GM21825 (cell line): Measurements from ENCODE around the gene MAP2K6.

Experiments
- ATAC-seq: cut with Tn5 transposase; IDR thresholded peaks from one replicate; pipeline ENCODE4 v1.9.1; 2021; ENCODE audit warnings: mild to moderate bottlenecking, moderate library complexity; ENCODE audit not compliant: unreplicated experiment

MAP2K6 gene

GRCh38 chr17:69486779-69487637, 72.5 kb downstream of the MAP2K6 start:
- no peak for ATAC-seq

DNA sequence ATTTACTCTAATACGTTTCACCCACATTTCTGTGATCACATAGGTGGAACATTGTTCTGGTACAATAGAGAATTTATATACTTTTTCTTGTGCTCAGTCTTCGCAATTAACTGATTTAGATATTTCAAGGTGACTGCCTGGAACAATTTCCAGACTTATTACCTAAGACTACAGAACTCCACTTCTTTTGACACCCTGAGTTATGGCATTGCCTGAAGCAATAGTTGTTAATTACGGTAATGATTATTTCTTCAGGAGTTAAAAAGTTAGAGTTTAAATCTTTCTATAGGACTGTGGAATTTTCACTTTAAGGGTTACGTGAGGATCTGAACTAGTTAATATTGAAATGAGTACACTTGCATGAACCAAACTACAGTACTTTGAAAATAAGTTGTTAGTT, 74.8 kb downstream of the MAP2K6 start:
- ATAC-seq = no peak

GRCh38 chr17:69492410-69493071, 78.0 kb downstream of the MAP2K6 start:
- no peak for ATAC-seq

DNA sequence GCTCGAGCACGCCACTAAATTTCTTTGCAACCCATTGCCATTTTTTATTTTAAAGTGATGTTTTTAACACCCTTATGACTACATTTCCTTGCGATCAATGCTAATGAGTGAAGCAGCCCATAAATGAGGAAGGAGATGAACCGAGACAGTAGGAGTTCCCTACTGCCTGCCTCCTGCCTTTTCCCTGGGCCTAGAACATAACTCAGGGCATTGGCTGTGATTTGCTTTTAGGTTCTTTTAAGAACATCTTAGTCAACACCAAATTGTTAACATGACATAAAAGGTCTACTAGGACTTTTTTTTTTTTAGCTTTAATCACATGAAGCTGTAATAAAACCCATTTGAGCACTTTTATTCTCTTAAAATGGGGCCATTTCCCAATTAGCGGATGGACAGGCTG, 81.3 kb downstream of the MAP2K6 start:
- ATAC-seq = no peak

DNA sequence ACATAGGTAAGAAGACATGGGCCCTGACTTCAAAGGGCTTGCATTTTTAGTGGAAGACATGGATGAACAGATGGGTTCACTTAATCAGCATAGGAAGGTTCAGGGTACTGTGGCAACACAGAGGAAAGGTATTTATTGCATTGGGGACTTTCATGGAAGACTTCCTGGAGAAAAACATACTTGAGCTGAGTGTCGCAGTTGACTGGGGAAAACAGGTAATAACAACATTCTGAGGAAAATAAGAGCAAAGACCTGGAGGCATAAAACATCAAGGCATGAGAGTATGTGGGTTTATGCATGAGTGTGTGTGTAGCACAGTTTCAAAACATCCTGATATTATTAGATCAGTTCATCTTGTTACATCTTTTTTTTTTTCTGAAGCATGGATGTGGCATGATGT, 82.7 kb downstream of the MAP2K6 start:
- no peak for ATAC-seq

DNA sequence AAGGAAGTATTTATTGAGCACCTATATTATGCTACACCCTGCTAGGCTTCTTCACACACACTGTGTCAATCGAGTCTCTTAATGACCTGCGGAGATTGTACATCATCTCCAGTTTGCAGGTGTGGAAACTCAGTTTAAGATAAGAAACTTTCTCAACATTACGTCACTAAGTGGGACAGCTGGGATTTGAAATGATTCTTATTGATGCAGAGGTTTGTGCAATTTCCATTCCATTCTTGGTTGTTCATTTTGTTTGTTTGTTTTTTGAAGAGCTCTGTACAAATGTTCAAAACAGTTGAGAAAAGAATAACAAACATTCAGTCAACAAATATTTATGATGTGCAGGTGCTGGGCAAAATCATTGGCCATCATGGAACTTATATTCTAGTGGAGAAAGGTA, 84.8 kb downstream of the MAP2K6 start:
- no peak for ATAC-seq

DNA sequence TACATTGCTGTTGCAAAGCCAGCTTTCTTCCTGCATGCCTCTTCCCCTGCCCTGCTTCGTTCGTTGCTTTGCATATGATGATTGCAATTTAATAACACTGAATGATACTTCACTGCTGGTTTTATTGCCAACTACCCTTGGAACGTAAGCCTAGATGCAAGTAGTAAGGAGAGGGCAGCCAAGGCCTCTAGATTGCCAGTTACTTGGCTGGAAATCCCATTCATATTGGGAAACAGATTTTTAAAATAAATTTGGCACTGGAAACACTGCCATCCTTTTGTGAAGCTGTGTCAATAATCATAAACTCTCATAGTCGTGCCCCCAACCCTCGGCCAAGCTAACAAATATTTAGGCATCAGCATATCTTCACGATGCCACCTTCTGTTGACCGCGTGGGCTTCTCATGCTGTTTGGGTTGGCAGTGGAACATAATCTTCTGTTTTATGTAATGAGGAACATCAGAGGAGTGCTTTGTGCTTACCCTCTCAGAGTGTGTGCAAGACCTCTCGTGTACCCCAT, 86.5 kb downstream of the MAP2K6 start:
- ATAC-seq = no peak

GRCh38 chr17:69501591-69502468, 87.3 kb downstream of the MAP2K6 start:
- peak; percentile 49 for ATAC-seq

DNA sequence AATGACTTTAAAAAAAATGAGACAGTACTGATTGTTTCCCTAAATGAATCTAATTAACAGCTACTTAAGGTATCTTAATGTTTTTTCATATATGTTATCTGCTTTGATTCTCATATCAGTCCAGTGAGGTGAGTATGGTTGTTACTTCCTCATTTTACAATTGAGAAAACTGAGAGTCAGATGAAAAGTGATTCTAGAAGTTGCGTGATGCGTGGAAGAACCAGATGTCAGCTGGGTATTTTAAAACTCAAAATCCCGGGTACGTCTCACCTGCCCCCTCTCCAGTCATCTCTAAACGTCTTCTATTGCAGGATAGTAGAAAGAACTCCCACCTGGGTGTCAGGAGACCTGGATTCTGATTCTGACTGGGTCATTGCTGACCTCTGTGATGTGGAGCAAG, 89.2 kb downstream of the MAP2K6 start:
- ATAC-seq = peak; percentile 75

GRCh38 chr17:69505740-69506139, 91.2 kb downstream of the MAP2K6 start:
- no peak for ATAC-seq

DNA sequence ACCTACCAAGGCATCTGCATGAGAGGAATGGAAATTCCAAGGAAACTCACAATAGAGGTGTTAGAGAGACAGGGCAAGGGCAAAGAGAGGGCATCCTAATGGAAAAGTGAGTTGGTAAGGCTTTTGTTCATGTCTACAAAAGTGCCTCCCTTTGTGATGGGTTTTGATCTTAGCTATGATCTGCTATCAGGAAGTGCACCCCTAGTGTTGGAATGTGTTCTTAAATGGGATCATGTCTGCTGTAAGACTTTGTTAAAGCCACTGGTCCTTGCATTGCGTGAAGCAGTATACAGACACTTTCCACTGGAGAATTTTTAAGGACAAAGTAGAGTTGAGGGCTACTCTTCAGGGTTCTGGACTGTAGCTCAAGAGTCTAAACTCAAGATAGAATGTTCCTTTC, 92.0 kb downstream of the MAP2K6 start:
- no peak for ATAC-seq

- ATAC-seq = no peak
Measured at GRCh38 chr17:69508814-69509213, 94.3 kb downstream of the MAP2K6 start.

- ATAC-seq = no peak
Measured at GRCh38 chr17:69511250-69511649, 96.8 kb downstream of the MAP2K6 start.

GRCh38 chr17:69512946-69513345, 98.4 kb downstream of the MAP2K6 start:
- no peak for ATAC-seq

GRCh38 chr17:69516225-69516624, 101.7 kb downstream of the MAP2K6 start:
- ATAC-seq = no peak

- peak; percentile 92 for ATAC-seq
Measured at GRCh38 chr17:69516911-69517310, 102.4 kb downstream of the MAP2K6 start.

DNA sequence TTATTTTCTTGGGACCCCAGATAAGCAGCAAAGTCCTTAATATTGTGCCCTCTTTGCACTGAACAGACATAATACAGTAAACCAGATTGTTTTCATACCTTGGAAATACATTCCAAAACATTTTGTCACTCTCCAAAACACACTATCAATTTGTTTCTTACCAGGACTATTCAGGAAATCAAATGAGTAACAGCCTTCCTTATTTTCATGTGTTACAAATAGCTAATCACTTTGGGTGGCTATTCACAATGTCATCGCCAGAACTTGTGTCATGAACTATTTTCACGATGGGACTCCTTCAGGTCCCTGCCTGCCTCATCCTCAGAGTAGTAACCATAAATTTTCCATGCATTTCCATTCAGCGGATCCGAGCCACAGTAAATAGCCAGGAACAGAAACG, 104.5 kb downstream of the MAP2K6 start:
- ATAC-seq = no peak

DNA sequence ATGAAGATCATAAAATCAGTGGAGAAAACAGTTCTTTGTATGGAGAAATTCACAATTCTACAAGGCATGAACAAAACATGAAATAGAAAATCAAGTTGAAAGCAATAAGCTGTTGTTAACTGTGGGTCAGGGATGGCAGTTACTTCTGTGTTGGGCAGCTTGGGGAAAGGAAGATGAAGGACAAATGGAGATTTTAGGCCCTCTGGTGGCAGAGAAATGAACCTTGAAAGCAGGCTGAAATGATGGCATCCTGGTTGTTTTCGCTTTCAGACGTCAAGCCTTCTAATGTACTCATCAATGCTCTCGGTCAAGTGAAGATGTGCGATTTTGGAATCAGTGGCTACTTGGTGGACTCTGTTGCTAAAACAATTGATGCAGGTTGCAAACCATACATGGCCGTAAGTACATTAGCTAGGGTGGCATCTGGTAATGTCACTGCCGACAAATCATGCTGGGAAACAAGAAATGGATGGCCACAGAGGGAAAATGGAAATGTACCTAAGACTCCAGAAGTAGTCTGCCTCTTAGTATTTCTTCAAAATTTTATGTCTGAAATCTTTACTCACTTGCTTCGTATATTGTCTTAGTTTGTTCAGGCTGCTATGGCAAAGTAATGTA, 108.9 kb downstream of the MAP2K6 start:
- peak; percentile 72 for ATAC-seq

DNA sequence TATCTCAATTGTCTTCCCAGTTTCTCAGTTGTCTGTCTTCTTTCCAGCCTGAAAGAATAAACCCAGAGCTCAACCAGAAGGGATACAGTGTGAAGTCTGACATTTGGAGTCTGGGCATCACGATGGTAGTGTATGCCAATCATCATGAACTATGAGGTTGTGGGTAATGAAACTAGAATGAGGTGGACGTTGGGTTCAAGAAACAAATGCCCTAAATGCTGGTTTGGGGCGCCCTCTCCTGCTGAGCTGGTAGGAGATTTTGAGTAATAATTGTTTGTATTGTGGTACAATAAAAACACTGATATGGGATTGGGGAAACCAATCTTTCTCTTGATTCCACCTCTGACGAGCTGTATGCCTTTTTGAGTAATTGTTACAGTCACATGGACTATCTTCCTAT, 110.4 kb downstream of the MAP2K6 start:
- no peak for ATAC-seq

DNA sequence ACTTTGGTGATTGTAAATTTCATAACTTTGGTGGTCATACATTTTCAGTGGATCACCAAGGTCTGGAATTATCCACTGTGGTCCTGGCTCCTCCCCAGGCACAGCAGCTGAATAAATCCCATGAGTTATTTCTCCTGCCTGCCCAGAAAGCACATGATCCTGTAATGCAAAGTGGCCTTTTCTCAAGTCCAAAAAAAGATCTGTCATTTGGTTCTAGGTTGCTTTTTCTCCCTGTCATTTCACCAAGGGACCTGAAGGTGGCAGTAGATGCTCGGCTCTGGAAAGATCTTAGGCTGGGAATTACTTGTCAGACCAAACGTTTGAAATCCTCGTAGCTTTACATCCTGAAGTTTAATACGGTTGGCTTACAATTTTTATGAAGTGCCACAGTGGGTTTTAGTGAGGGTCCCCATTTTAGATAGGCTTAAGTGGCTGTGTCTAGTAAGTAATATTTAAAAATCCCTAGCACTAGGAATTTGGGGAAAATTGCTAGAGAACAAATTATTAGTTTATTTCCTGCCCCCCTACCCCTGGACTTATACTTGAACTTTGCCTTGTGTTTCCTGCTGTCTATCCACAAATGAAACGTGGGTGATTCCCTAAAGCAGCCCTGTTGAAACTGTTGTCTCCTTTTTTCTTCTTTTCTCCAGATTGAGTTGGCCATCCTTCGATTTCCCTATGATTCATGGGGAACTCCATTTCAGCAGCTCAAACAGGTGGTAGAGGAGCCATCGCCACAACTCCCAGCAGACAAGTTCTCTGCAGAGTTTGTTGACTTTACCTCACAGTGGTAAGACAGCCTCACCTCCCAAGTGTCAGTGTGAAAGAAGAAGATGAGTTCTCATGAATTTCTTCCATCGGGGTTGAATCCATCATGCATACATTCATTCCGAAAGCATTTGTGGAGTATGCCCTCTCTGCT, 111.7 kb downstream of the MAP2K6 start:
- ATAC-seq = no peak
